Glutamatergic neuron (in vitro differentiated cells): ENCODE measurements around the gene RGS9BP. TPM values are rescaled to one million over a fixed set of nuclear protein-coding genes. Genes with fewer than 3 reads are reported as not detected.
A peak's percentile ranks its signal among the peaks of the same experiment; 100 is the strongest.

Source experiments
- DNase-seq: peaks from one replicate; pipeline ENCODE4 v3.0.0; 2022
- H3K27ac Mint-ChIP-seq: one replicate; pipeline ENCODE4 v1.8.0; 2020; ENCODE audit warnings: mild to moderate bottlenecking, mixed read lengths, inconsistent platforms; ENCODE audit not compliant: unreplicated experiment
- H3K27me3 Mint-ChIP-seq: one replicate; pipeline ENCODE4 v1.8.0; 2020; ENCODE audit warnings: mild to moderate bottlenecking, moderate library complexity, mixed read lengths, inconsistent platforms; ENCODE audit not compliant: unreplicated experiment
- H3K36me3 Mint-ChIP-seq: one replicate; pipeline ENCODE4 v1.8.0; 2020; ENCODE audit warnings: mild to moderate bottlenecking, mixed read lengths, inconsistent platforms; ENCODE audit not compliant: unreplicated experiment
- H3K4me1 Mint-ChIP-seq: one replicate; pipeline ENCODE4 v1.8.0; 2020; ENCODE audit warnings: mild to moderate bottlenecking, low read depth, mixed read lengths, inconsistent platforms; ENCODE audit not compliant: unreplicated experiment
- H3K4me3 Mint-ChIP-seq: one replicate; pipeline ENCODE4 v1.8.0; 2020; ENCODE audit warnings: mild to moderate bottlenecking, mixed read lengths, inconsistent platforms; ENCODE audit not compliant: unreplicated experiment
- H3K9me3 Mint-ChIP-seq: one replicate; pipeline ENCODE4 v1.8.0; 2020; ENCODE audit warnings: mild to moderate bottlenecking, moderate library complexity, mixed read lengths, inconsistent platforms; ENCODE audit not compliant: unreplicated experiment
- total RNA-seq: library from RNA; stranded (reverse); fragmentation: NEBNext Ultra II Directional; extraction: Animal tissue kit (Norgen Biotek cat#: 25700); gene quantifications from one replicate; pipeline ENCODE4 v1.2.1, GENCODE V29; 2021; ENCODE audit not compliant: unreplicated experiment
- TF ChIP-seq, protein P1 (sequence below): fragments of 200-600 bp; sonication (generic); IDR thresholded peaks from one replicate; pipeline ENCODE4 v1.5.0; 2021; ENCODE audit not compliant: partially characterized antibody, unreplicated experiment

The RGS9BP gene
- total RNA-seq, 1 donor from 2014 or later: not detected

- Mint-ChIP-seq H3K9me3 (no peaks in the 10 kb centered on the region), H3K27me3 (peaks cover 4% of the 10 kb centered on the region), H3K4me1 (no peaks in the 10 kb centered on the region), H3K27ac (no peak overlapping the region), H3K4me3 (no peak overlapping the region), H3K36me3 (peaks cover 8% of the 10 kb centered on the region)
- TF ChIP-seq, protein P1, sequence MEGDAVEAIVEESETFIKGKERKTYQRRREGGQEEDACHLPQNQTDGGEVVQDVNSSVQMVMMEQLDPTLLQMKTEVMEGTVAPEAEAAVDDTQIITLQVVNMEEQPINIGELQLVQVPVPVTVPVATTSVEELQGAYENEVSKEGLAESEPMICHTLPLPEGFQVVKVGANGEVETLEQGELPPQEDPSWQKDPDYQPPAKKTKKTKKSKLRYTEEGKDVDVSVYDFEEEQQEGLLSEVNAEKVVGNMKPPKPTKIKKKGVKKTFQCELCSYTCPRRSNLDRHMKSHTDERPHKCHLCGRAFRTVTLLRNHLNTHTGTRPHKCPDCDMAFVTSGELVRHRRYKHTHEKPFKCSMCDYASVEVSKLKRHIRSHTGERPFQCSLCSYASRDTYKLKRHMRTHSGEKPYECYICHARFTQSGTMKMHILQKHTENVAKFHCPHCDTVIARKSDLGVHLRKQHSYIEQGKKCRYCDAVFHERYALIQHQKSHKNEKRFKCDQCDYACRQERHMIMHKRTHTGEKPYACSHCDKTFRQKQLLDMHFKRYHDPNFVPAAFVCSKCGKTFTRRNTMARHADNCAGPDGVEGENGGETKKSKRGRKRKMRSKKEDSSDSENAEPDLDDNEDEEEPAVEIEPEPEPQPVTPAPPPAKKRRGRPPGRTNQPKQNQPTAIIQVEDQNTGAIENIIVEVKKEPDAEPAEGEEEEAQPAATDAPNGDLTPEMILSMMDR: no peak
- DNase-seq: no peak
These were observed 38.2 kb upstream of the RGS9BP start for GRCh38 chr19:32637480-32637879.

DNA sequence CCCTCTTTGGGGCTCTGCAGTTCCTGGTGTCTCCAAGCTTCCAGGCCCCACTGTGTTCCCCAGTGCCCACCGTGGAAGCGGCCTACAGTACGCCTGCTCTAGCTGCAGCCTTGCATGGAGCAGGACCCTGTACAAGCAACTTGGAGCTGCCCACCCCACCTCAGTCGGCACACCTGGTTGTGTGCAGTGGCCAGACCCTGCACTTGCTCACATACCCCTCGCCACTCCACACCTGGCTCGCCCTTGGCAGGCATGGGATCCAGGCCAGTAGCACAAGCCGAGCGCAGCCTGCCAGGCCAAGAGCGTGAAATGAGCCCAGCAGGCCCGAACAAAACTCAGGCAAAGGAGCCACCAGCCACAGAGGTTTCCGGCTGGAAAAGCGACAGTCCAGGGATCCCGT is 37.0 kb upstream of the RGS9BP start:
- peaks cover 8% of the 10 kb centered on the region for H3K36me3 Mint-ChIP-seq
- no peaks in the 10 kb centered on the region for H3K9me3 Mint-ChIP-seq
- peaks cover 4% of the 10 kb centered on the region for H3K27me3 Mint-ChIP-seq
- no peak overlapping the region for H3K27ac Mint-ChIP-seq
- TF ChIP-seq, protein P1: no peak
- H3K4me1 Mint-ChIP-seq: no peaks in the 10 kb centered on the region
- H3K4me3 Mint-ChIP-seq: no peak overlapping the region
- DNase-seq: no peak

DNA sequence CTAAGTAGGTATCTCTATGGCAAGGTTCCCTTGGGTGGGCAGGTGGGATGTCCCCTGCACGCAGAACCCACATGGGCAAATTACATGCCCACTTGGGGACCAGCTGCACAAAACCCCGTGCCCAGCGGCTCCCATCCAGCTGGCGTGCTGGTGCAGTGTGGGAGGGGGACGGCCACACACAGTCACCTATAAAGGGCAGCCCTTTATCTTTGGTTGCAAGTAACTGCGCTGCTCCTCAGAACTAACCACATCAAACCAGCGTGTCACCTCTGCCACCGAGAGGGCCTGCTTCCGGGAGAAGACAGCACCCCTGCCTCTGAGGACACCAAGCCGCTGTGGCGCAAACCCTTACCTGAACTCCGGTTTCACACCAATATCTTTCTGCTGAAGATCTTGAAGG is 32.9 kb upstream of the RGS9BP start:
- DNase-seq: no peak
- H3K9me3 Mint-ChIP-seq: no peaks in the 10 kb centered on the region
- H3K4me3 Mint-ChIP-seq: no peak overlapping the region
- H3K27ac Mint-ChIP-seq: no peak overlapping the region
- no peaks in the 10 kb centered on the region for H3K27me3 Mint-ChIP-seq
- peaks cover 8% of the 10 kb centered on the region for H3K36me3 Mint-ChIP-seq
- H3K4me1 Mint-ChIP-seq: peaks cover 3% of the 10 kb centered on the region
- TF ChIP-seq, protein P1: no peak

- Mint-ChIP-seq H3K4me1 (peaks cover 3% of the 10 kb centered on the region), H3K36me3 (no peaks in the 10 kb centered on the region), H3K4me3 (no peak overlapping the region), H3K9me3 (peaks cover 2% of the 10 kb centered on the region), H3K27ac (no peak overlapping the region), H3K27me3 (no peaks in the 10 kb centered on the region)
- TF ChIP-seq, protein P1: no peak
- no peak for DNase-seq
These were observed 29.1 kb upstream of the RGS9BP start for GRCh38 chr19:32646556-32646955.

DNA sequence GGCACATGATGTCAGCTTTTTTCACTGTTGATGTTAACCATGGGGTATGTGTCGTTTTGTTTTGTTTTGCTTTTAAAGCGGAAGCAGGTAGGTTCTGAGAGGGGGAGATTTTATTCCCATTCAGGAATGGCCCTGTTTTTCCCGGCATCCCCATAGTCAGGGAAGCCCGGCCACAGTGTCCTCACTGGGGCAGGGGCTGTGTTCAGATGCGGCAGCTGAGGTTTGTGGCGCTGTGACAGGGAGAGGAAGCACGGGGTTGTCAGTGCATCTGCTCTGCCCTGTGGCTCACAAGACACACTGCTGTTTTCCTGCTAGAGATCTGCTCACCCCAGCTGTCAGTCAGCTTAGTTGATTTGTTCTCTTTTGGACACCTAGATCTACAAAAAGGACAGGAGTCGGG is 28.3 kb upstream of the RGS9BP start:
- H3K9me3 Mint-ChIP-seq: peaks cover 2% of the 10 kb centered on the region
- TF ChIP-seq, protein P1: no peak
- H3K4me3 Mint-ChIP-seq: no peak overlapping the region
- no peaks in the 10 kb centered on the region for H3K36me3 Mint-ChIP-seq
- DNase-seq: no peak
- peak overlapping the region; percentile 94 for H3K27ac Mint-ChIP-seq
- H3K27me3 Mint-ChIP-seq: no peaks in the 10 kb centered on the region
- H3K4me1 Mint-ChIP-seq: peaks cover 5% of the 10 kb centered on the region
